ENCODE results near the gene ALKBH4.

Gene ALKBH4

DNA sequence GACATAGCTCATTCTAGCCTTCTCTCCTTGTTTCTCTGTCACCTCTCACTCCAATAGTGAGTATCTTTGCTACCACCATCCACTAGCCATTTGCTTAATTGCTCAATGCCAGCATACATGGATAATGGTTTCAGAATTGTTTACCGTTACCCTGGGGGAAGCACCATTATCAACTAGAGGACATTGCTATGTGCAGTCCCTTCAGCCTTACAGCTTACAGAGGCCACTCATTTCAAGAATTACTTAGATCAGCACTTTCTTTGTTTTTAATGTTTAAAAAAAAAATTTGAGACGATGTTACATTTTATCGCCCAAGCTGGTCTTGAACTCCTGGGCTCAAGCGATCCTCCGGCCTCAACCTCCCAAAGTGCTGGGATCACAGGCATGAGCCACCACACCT is 46.1 kb downstream of the ALKBH4 start:
- H3K36me3 ChIP-seq = peaks cover 54% of the 10 kb centered on the region
- TF ChIP-seq, protein P1, sequence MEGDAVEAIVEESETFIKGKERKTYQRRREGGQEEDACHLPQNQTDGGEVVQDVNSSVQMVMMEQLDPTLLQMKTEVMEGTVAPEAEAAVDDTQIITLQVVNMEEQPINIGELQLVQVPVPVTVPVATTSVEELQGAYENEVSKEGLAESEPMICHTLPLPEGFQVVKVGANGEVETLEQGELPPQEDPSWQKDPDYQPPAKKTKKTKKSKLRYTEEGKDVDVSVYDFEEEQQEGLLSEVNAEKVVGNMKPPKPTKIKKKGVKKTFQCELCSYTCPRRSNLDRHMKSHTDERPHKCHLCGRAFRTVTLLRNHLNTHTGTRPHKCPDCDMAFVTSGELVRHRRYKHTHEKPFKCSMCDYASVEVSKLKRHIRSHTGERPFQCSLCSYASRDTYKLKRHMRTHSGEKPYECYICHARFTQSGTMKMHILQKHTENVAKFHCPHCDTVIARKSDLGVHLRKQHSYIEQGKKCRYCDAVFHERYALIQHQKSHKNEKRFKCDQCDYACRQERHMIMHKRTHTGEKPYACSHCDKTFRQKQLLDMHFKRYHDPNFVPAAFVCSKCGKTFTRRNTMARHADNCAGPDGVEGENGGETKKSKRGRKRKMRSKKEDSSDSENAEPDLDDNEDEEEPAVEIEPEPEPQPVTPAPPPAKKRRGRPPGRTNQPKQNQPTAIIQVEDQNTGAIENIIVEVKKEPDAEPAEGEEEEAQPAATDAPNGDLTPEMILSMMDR (IDR thresholded peaks at IDR 0.05; ENCODE audit: low read depth, low read length) = no peak

DNA sequence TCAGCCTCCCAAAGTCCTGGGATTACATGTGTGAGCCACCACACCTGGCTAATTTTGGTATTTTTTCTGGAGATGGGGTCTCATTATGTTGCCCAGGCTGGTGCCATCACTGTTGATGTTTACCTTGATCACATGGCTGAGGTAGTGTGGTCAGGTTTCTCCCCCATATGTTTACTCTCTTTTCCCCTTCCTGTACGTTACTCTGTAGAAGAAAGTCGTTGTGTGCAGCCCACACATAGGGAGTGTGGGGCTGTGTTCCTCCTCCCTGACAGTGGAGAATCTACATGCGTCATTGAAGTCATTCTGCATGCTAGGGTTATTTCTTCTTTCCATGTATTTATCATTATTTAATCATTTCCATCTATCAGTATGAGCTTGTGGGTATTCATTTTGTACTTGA is 47.6 kb downstream of the ALKBH4 start:
- no peaks in the 10 kb centered on the region for H3K9me3 ChIP-seq
- H3K4me3 ChIP-seq (ENCODE audit: low read depth, low read length) = no peak overlapping the region
- no peaks in the 10 kb centered on the region for H3K4me1 ChIP-seq
- no peaks in the 10 kb centered on the region for H3K27me3 ChIP-seq
- peaks cover 62% of the 10 kb centered on the region for H3K36me3 ChIP-seq
- no peak for DNase-seq
- TF ChIP-seq, protein P1 (IDR thresholded peaks at IDR 0.05; ENCODE audit: low read depth, low read length) = no peak

More for the DNA sequence above, 46.1 kb downstream of the ALKBH4 start:
- no peak for DNase-seq
- H3K9me3 ChIP-seq = no peaks in the 10 kb centered on the region
- no peak overlapping the region for H3K4me3 ChIP-seq (ENCODE audit: low read depth, low read length)
- H3K27me3 ChIP-seq = no peaks in the 10 kb centered on the region
- H3K4me1 ChIP-seq = no peaks in the 10 kb centered on the region

DNA sequence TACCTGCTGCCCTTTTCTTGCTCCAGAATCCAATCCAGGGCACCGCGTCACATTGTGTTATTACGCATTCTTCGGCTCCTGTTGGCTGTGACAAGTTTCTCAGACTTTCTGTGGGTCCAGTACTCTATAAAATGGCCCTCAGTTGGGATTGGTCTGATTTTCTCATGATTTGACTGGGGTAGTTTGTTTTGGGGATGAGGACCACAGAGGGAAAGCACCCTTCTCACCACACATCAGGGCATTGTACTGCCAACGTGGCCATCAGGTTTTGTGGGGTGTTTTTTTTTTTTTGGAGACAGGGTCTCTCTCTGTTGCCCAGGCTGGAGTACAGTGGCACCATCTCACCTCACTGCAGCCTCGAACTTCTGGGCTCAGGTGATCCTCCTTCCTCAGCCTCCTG is 48.3 kb downstream of the ALKBH4 start:
- H3K27me3 ChIP-seq = no peaks in the 10 kb centered on the region

DNA sequence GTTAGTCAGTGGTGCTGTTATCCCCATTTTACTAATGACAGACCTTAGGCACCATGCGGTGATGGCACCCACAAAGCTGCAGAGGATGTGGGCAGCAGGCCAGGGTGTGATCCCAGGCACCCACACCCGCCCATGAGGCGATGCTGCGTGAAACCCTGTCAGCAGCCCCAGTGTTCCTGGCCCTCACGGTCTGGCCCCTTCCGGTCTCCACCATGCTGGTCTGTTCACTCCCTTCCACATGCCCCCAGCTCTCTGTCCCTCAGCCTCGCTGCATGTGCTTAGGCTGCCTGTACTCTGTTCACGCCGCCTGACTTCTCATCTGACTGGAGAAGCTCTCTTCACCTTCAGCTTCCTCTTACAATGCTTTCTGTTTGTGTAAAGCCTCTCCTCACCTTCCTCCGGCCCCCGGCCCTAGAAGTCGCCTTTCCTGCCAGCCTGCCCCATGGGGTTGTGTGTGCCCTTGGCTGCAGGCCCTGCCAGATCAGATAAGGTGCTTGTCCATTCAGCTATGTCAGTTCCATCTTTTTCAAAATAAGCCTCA is 48.9 kb downstream of the ALKBH4 start:
- Histone ChIP-seq H3K4me1 (no peaks in the 10 kb centered on the region), H3K27me3 (no peaks in the 10 kb centered on the region), H3K9me3 (no peaks in the 10 kb centered on the region), H3K36me3 (peaks cover 56% of the 10 kb centered on the region), H3K4me3 (ENCODE audit: low read depth, low read length) (no peak overlapping the region)
- TF ChIP-seq, protein P1 (IDR thresholded peaks at IDR 0.05; ENCODE audit: low read depth, low read length) = no peak
- no peak for DNase-seq

More for the DNA sequence above, 48.3 kb downstream of the ALKBH4 start:
- Histone ChIP-seq H3K4me1 (no peaks in the 10 kb centered on the region), H3K36me3 (peaks cover 59% of the 10 kb centered on the region), H3K9me3 (no peaks in the 10 kb centered on the region), H3K4me3 (ENCODE audit: low read depth, low read length) (no peak overlapping the region)
- TF ChIP-seq, protein P1 (IDR thresholded peaks at IDR 0.05; ENCODE audit: low read depth, low read length) = no peak
- DNase-seq = no peak

DNA sequence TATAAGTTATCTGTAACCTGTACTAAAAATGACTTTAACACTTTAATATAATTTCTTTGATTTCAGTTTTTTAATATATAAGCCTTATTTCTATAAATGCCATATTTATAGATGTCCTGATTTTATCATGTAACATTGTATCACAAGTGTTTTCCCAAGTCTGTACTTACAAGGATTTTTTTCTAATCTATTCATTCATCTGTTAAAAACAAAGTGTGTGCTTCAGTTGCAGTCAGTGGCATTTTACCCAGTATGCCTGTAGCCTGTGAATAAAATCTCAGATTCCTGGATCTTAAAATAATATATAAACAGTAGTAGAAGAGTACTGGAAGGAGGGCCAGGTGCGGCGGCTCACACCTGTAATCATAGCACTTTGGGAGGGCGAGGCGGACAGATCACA is 51.1 kb downstream of the ALKBH4 start:
- Histone ChIP-seq H3K36me3 (peaks cover 61% of the 10 kb centered on the region), H3K9me3 (no peaks in the 10 kb centered on the region), H3K4me1 (no peaks in the 10 kb centered on the region), H3K4me3 (ENCODE audit: low read depth, low read length) (no peak overlapping the region), H3K27me3 (no peaks in the 10 kb centered on the region)
- DNase-seq = no peak
- TF ChIP-seq, protein P1 (IDR thresholded peaks at IDR 0.05; ENCODE audit: low read depth, low read length) = no peak

DNA sequence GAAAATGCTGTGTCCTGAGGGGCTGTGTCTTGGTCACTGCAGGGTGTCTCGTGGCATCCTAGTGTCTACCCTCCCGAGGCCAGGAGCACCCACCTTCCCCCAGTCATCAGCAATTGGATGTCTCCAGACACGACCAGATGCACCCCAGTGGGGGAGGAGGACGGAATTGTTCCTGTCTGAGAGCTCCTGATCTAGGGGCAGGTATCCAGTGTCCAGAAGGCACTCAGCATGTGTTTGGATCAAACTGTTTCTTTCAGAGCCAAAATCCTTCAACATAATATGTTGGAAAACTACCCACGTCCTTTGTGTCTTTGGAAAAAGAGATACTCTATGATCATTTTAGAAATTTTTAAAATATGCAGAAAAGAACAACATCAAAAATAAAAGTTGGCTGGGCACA is 51.6 kb downstream of the ALKBH4 start:
- Histone ChIP-seq H3K36me3 (peaks cover 61% of the 10 kb centered on the region), H3K9me3 (no peaks in the 10 kb centered on the region), H3K4me3 (ENCODE audit: low read depth, low read length) (no peak overlapping the region), H3K4me1 (no peaks in the 10 kb centered on the region), H3K27me3 (no peaks in the 10 kb centered on the region)
- DNase-seq = no peak
- TF ChIP-seq, protein P1 (IDR thresholded peaks at IDR 0.05; ENCODE audit: low read depth, low read length) = no peak
